ENCODE results near the gene CLVS2. TPM values are rescaled to one million over a fixed set of nuclear protein-coding genes. Genes with fewer than 3 reads are reported as not detected.
A peak's percentile ranks its signal among the peaks of the same experiment; 100 is the strongest.

CLVS2 gene
- total RNA-seq, 4 donors from 2014 or later: 0.27 to 0.54 (median 0.50) TPM; not detected in 1

- no peaks in the 10 kb centered on the region for H3K36me3 ChIP-seq
- no peak for ATAC-seq
- H3K4me1 ChIP-seq: peaks cover 0 to 16% (median 9%) of the 10 kb centered on the region in 3 donors
- no peaks in the 10 kb centered on the region for H3K9me3 ChIP-seq
- H3K27me3 ChIP-seq: peaks cover 67% of the 10 kb centered on the region
- no peak overlapping the region for H3K27ac ChIP-seq
- no peak for TF ChIP-seq POLR2AphosphoS5 (IDR thresholded peaks at IDR 0.05)
- no peak for TF ChIP-seq CTCF (IDR thresholded peaks at IDR 0.05)
- TF ChIP-seq POLR2A (IDR thresholded peaks at IDR 0.05): no peak
- TF ChIP-seq EP300 (IDR thresholded peaks at IDR 0.05): no peak
- 19 to 20% methylated on average over 11 of the region's 19 CpGs for WGBS, 2 donors (ENCODE audit: low coverage in 1 of 2)
- H3K4me3 ChIP-seq: peak overlapping the region in 1 of 2 donors; percentile 46
These were observed 915 bp downstream of the CLVS2 start for GRCh38 chr6:122996794-122997505.

DNA sequence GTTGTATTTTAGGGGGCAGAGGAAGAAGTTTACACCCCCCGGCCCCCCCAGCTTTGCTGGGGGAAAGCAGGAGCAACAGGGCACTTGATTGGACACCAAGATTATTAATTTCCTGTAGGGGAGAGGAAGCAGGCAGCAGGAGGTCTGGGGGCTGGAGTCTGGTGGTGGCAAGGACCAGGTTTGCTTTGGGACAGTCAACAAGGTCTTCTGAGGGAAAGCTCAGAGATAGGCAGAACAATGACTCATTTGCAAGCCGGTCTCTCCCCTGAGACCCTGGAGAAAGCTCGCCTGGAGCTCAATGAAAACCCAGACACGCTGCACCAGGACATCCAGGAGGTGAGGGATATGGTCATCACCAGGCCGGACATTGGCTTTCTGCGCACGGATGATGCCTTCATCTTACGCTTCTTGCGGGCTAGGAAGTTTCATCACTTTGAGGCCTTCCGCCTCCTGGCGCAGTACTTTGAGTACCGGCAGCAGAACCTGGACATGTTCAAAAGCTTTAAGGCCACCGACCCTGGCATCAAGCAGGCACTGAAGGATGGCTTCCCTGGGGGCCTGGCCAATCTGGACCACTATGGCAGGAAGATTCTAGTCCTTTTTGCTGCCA is 1.6 kb downstream of the CLVS2 start:
- Histone ChIP-seq H3K27ac (no peak overlapping the region), H3K9me3 (no peaks in the 10 kb centered on the region), H3K4me3 (no peak overlapping the region), H3K27me3 (peaks cover 62% of the 10 kb centered on the region), H3K4me1 (peaks cover 0 to 16% (median 9%) of the 10 kb centered on the region in 3 donors), H3K36me3 (no peaks in the 10 kb centered on the region)
- no peak for ATAC-seq
- whole genome bisulfite sequencing, 2 donors (ENCODE audit: low coverage in 1 of 2): 78 to 83% methylated on average over 8 to 10 of the region's 13 CpGs
- TF ChIP-seq CTCF (IDR thresholded peaks at IDR 0.05): no peak
- TF ChIP-seq EP300 (IDR thresholded peaks at IDR 0.05): no peak
- no peak for TF ChIP-seq POLR2A (IDR thresholded peaks at IDR 0.05)
- no peak for TF ChIP-seq POLR2AphosphoS5 (IDR thresholded peaks at IDR 0.05)

GRCh38 chr6:122998403-122998975 is 2.5 kb downstream of the CLVS2 start:
- TF ChIP-seq POLR2A (IDR thresholded peaks at IDR 0.05) (no peak), POLR2AphosphoS5 (IDR thresholded peaks at IDR 0.05) (no peak), CTCF (IDR thresholded peaks at IDR 0.05) (no peak), EP300 (IDR thresholded peaks at IDR 0.05) (no peak)
- no peak for ATAC-seq
- Histone ChIP-seq H3K4me1 (peaks cover 0 to 16% (median 9%) of the 10 kb centered on the region in 3 donors), H3K36me3 (no peaks in the 10 kb centered on the region), H3K27me3 (peaks cover 58% of the 10 kb centered on the region), H3K9me3 (no peaks in the 10 kb centered on the region), H3K4me3 (no peak overlapping the region), H3K27ac (no peak overlapping the region)
- 59 to 63% methylated on average over 5 of the region's 5 CpGs for WGBS, 2 donors (ENCODE audit: low coverage in 1 of 2)

- H3K4me3 ChIP-seq: no peak overlapping the region
- H3K4me1 ChIP-seq: peaks cover 0 to 16% (median 9%) of the 10 kb centered on the region in 3 donors
- H3K27me3 ChIP-seq: peaks cover 41% of the 10 kb centered on the region
- TF ChIP-seq POLR2A (IDR thresholded peaks at IDR 0.05) (no peak), EP300 (IDR thresholded peaks at IDR 0.05) (no peak), POLR2AphosphoS5 (IDR thresholded peaks at IDR 0.05) (no peak), CTCF (IDR thresholded peaks at IDR 0.05) (no peak)
- ATAC-seq: no peak
- no peaks in the 10 kb centered on the region for H3K9me3 ChIP-seq
- 0 to 49% methylated on average over 1 to 2 of the region's 2 CpGs for WGBS, 2 donors (ENCODE audit: low coverage in 1 of 2)
- H3K27ac ChIP-seq: no peak overlapping the region
- H3K36me3 ChIP-seq: no peaks in the 10 kb centered on the region
These were observed 4.3 kb downstream of the CLVS2 start for GRCh38 chr6:123000244-123000770.
